NCI-H187 (cell line): ENCODE data around the gene CPVL.
"Not testable (repeated sequence)": the region's sequence is repeated elsewhere in the genome, so short reads cannot be mapped to it uniquely, and the experiment has no call there.

Experiments used
- DNase-seq, 2 experiments: peaks; one replicate each; lab custom pipeline; 2025; lab: John Stamatoyannopoulos, UW

The CPVL gene

DNA sequence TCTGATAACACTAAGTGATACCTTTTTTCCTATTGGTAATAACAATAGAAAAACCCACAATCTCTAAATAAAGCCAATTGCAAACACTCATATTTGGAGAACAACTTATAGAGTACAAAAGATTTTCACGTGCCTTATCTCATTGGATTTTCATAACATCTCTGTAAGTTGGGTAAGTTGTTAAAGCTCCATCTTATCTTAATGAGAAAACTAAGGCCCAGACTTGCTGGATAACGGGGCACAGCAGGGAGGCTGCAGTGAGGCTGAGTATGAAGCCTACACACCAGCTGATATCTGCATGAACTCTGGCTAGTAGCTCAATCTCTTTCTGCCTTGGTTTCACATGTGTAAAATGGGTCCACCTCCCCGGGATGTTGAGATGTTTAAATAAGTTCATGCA, 26.8 kb downstream of the CPVL start:
- DNase-seq, result no peak

DNA sequence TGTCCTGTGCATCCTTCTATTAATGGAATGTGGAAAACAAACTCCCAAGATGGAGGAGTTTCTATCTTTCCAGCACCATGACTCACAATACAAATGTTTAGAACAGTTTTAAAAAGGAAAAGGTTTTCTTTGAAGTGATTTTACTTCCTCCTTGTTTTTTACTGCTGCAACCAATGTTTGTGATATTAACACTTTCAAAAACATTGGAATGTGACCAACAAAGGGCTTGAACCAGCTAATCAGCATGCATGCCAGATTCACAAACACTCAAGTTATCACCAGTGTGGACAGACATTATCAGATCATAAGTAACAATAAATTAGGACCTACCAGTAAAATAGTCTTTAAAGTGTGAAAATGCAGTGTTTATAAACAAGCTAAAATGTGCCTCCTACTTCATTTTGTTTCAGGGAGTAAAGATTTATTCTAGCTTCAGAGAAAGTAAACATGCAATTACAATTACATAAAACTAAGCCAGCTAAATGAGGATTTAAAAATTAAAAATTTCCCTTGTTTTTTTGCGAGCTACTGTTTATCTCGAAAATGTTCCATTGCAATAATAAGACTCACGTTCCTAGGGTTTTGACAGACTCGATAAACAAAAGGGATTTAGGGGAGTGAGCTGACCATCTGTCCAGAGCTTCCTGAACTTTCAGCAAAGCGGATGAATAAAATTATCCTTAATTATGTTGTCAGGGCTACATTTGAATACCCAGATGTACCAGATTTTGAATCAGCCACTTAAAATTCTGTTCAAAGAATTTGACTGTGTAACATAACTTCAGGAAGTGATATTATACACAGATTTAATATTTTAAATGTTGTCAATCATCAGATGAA, 29.8 kb downstream of the CPVL start:
- no peak for DNase-seq

DNA sequence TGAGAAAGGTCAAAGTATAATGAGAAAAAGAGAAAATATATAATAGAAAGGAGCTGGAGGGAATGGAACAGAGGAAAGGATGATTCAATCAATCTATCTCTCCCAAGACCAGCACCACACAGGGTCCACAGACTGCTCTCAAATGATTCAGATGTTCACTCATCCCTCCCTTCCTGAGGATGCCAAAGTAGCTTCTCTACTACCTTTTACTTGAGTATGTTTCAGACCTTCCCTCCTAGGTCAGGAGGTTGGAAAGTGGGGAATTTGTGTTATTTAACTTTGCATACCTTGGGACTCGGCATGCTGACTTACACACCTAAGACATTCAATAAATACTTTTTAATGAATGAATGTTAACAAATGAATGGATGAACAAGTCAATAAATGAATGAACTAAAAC, 30.6 kb downstream of the CPVL start:
- DNase-seq, result no peak

DNA sequence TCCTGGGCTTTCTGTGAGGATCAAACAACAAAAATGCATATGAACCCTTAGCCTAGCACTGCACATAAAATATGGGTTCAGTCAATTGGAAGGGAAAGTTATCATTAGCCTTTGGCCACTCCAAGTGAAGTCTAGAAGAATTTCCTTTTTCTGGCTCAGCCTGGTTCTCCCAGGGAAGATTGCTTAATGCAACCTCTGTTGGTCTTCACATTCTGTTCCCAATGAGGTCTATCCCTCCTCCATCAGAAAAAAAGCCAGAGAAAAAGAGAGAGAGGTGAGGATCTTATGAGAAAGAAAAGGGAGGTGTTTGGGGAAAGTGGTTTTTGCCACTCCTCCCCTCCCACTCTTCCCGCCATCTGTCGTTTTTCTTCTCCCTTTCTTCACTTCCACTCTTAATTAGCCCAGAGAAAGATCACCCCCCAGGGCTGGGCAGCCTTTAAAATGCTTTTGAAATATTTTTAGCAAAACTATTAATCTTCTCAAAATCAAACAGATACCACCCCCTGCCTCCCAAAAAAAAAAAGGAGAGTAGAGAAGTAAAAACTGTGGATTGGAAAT, 31.1 kb downstream of the CPVL start:
- DNase-seq, result no peak

DNA sequence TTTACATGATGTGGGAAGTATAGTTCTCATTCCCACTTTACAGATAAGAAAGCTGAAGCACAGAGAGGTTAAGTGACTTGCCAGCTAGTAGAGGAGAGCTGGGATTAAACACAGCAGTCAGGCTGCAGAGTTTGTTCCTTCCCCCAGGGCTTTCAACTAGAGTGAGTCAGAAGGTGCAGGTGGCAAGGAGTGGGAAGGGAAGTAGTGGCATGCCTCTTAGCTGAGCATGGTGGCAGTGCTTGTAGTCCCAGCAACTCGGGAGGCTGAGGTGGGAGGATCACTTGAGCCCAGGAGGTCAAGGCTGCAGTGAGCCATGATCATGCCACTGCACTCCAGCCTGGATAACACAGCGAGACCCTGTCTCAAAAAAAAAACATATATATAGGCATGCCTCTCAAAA, 32.1 kb downstream of the CPVL start:
- not testable (repeated sequence) for DNase-seq

DNA sequence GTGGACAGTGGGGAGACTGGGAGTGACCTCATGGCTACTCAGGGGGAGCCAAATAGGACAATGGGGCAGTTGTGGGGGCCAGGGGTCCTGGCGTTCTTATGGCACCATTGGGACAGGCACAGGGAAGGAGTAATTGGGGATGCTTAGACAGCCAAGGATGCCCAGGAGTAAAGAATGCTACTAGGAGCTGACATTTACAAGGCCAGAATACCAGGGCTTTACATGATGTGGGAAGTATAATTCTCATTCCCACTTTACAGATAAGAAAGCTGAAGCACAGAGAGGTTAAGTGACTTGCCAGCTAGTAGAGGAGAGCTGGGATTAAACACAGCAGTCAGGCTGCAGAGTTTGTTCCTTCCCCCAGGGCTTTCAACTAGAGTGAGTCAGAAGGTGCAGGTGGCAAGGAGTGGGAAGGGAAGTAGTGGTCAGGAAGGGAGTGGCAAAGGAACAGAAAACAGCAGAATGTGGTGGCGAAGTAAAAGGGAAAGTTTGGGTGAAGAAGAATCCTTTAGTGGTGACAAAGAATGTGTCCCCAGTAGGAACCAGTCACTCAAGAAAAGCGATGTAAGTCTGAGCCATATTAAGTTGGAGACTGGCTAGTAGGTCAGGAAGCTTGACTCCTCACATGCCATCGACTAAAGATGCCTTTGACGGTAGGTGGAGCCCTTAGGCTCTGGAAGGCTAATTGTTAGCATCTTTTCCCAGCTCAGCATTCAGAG, 32.8 kb downstream of the CPVL start:
- no peak for DNase-seq

DNA sequence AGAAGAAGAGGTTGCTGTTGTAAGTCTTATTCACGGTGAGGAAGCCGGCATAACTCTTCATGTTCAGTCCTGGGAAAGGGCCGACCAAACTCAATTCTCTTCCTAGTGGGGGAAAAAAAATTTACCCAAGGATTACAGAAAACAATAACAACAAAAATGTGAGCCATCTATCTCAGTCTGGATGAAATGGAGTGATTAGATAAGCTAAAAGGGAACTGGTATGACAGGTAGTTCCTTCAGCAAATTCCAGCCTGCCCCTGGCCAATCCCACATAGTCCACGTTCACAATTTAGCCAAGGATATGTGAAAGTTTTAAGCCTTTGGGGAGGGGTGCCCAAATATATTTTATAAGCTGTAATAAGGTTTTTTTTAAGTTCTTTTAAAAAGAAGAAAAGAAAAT, 33.6 kb downstream of the CPVL start:
- no peak for DNase-seq

DNA sequence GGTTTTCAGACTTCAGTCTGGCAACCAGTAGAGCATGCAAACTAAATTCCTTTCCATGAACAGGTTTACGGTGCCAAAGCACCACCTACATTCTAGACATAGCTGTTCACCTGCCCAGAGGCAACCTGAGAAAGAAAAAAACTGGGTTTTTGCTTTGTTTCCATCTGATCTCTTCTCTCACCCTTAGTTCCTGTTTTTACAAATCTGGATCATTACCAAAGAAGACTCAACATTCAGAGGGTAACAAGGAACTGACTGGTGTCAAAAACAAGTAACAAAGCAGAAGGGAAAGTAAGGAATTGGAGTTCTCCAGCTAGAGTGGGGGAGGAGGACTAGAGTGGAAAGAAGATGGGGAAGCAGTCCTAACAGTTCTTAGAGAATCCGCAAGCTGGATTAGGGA, 36.4 kb downstream of the CPVL start:
- no peak for DNase-seq

DNA sequence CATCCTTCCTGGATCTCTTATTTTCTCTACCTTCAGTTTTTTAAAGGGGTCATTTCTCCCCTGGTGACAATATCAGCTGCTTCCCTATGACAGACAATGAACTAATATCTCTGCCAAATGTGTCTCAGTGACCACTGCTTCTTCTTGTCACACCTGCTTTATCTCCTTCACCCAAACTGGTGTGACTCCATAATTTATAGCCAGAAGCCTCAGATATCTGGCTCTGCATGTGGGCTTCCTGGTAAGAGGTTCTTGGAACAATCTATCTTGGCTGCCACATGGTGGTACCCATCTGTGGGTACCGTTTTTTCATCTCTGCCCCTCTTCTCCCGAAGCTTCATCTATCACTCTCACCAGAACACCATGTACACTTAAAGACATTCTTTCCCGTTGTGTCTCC, 37.0 kb downstream of the CPVL start:
- DNase-seq, result no peak

DNA sequence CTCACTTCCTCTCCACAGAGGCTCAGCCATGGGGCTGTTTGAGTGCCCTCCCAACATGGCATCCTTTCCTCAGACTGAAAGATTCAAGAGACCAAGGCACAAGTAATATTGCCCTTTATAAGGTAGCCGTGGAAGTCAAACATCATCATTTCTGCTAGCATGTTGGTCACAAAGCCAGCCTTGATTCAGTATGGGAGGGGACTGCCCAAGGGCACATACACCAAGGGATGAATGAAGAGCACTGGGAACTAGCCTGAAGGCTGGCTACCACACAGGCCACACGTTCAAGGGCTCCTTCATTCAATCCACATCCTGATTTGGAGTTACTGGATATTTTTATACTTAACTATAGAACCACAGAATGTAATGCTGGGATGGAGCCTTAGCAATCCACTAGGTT, 39.3 kb downstream of the CPVL start:
- DNase-seq, result no peak

DNA sequence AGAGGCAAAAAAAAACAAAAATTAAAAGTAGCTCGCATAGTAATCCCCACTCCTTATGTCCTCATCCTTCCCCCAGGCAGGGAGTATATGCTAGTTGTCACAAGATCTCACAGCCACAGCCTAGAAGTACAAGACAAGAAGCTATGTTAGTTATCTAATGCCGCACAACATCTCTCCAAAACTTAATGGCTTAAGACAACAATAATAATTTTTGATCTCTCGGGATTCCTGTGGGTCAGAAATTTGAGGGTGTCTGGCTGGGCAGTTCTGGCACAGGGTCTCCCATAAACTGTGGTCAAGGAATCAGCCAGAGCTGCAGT, 39.7 kb downstream of the CPVL start:
- no peak for DNase-seq

DNA sequence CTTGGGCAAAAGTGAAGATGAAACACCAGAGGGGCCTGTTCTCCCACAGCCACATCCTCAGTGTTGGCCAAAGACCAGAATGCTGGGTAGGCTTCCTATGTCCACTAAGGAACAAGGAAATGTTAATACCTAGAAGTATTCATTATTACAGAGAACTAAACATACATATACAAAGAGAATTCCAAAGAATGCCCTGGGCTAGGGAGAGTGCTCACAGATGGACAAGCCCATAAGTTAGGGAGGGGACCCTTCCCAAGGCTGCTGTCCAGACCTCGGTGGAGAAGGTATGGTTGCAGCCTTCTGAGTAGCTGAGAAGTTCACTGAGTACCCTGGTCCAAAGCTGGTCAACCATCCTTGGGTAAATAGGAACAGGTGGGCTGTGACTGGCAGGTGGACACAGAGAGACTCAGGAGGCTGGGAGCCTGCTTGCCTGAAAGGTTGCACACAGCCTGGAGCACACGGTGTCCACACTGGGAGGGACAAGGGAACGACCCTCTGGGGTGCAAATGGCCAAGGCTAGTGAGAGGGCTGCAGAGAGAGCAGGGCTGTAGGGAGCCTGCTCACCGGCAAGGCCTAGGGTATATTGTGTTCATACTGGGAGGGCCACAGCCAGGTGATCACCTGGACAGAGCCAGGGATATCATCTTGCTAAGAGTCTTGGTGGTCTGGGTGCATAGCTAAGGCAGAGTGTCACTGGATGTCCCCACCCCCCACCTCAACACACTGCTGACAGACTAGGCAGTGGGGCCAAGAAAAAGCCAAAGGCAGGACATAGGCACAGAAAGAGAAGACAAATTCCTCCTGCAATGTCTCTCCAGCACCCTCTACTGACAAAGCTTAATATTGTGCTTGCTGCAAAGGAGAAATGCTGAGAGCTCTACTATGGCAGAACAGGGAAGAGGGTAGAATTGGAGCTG, 40.3 kb downstream of the CPVL start:
- DNase-seq, result peak; percentile 1 to 20

DNA sequence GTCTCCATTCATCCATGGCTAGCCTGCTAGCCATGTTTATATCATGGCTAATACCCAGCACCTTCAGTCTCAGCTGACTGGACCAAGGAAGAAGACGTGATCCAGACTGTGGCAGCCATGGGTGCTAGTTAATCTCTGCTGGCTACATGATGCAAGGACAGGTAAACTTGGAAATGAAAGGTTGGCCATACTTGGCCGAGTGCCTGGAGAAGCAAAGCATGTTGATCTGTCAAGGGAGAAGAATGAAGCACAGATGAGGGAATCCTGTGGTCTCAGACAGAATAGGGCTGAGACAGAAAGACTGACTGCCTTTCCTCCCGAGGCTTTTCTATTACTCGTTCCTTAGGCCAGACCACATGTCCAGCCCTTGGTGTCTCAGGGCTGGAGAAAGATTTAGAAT, 41.1 kb downstream of the CPVL start:
- DNase-seq, result no peak

DNA sequence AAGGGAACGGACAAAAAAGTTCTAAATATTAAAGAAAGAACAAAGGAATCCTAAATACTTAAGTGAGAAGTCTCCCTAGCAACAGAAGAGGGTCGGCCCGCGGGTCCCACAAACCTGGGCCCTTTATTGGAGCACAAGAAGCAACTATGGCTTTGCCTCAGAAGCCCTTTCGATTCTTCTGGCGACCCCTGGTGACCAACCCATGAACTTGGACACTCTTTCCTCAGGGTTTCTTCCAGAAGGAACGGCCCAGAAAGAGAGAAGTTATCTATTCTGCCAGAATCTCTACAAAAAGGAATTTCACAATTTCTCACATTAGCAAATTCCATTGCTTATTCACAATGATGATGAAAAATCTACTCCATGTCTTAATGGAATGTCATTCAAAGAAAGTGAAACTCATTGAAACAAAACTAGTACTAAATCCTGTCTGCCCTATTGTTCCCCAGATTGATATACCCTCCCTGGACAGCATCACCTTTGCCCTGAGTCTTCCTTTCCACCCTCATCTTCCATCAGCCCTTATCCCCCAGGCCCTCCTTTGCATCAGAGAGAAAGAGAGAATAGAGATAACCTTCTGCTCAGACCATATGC, 43.7 kb downstream of the CPVL start:
- peak in 1 of 2 experiments; percentile 14 for DNase-seq

DNA sequence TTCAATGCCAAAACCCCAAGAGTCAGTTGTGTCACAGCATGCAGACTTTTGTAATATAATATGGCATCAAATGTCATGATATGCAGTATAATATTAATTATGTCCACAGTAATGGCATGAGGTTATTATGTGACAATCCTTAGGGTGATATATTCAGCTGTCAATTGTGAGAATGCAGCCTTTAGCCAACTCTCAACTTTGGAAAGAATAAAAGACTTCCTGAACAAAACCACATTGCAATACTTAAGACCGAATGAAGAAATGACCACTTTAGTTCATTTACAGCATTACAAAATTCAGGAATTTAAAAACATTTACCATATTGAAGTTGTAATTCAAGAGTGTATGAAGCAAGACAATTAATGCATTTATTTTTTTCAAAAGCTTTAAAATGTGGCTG, 45.4 kb downstream of the CPVL start:
- DNase-seq, result no peak

DNA sequence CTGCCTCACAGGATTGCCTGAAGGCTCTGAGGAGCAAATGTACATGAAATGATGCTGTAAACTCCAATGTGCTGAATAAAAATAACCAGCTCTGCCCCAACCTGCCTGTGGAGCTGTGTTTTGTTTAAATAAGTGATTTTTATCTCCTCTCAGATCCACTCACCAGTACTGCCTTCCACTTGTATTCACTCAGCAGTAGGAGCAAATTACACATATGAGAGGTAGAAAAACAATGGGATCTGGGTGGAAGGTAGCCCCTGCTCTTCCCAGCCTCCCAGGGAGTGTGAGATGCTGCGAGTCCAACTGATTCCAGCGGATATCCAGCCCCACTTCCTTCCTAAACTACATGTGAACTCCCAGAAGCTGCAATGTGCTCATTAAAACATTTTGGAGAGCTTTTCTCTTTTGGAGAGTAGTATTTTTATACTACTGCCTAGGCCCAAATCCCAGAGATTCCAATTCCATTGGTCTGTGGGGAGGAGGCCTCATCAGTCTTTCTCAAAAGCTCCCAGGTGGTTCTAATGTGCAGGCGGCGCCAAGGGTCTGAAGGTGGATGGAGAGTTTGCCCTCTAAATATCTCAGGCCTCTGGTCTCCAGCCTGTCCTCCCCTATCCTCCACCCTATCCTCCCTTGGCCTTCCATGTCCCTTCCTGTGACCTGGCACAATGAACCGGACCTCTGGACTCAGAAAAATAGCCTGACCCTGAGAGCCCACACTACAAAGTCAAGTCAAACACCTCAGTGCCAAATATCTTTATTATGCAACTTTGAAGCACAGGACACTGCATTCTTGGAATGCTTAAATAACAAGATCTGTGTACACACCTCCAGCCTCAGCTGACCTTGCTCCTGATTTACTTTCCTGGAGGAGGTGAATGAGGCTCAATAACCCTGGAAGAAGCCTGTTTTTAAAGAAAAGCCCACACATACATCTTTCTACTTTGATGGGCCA, 46.2 kb downstream of the CPVL start:
- DNase-seq, result no peak

DNA sequence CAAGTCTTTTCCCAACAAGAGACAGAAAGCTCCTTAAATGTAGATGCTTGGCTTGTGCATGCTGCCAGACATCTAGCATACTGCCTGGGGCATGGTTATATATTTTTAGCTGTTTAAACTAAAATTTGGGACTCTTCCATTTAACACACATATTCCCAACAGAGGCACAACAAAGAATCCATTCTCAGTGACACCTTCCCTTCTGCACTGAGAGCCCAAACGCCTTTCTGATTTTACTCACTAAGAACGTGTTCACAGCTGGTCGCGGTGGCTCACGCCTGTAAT, 49.9 kb downstream of the CPVL start:
- DNase-seq, result no peak

DNA sequence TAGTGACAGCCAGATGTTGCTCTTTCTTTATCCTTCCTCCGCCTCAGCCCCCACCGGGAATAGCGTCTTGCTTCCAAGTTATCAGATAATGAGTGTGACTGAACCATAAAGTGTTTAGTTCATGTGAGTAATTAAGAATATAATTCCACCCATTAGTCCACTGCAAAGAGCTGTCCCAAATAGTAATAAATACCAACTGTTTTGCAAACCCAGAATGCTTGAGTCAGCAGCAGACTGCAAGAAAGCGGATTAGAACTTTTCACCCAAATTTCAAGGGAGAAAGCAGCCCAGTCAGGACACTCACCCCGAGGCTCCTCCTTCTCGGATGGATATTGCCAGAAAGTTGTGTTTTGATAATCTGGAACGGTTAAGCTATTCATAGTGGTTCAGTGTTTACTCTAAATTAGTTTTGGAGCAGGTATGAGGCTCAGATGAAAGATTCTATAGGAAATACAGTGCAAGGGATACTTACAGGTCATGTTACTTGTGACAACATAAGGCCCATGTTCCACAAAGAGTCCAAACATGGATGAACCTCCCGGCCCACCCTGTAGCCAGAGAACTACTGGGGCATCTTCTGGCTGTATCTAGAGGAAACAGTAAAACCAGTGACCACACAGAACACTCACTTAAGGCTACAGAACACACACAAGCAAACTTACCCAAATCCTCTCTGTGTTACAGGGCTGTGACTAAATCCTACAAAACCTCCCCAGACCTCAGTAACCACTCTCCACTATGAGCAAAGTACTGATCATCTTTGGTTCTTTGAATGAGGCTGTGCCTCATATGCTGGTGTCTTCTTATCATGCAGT, 50.5 kb downstream of the CPVL start:
- no peak for DNase-seq

DNA sequence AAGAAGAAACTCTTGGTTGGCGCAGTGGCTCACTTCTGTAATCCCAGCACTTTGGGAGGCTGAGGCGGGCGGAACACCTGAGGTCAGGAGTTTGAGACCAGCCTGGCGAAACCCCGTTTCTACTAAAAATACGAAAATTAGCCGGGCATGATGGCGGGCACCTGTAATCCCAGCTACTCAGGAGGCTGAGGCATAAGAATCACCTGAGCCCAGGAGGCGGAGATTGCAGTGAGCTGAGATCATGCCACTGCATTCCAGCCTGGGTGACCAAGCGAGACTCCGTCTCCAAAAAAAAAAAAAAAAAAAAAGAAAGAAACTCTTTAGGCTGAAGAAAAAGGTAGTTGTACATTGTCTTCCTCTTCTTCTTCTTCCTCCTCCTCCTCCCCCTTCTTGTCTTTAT, 53.2 kb downstream of the CPVL start:
- not testable (repeated sequence) for DNase-seq

DNA sequence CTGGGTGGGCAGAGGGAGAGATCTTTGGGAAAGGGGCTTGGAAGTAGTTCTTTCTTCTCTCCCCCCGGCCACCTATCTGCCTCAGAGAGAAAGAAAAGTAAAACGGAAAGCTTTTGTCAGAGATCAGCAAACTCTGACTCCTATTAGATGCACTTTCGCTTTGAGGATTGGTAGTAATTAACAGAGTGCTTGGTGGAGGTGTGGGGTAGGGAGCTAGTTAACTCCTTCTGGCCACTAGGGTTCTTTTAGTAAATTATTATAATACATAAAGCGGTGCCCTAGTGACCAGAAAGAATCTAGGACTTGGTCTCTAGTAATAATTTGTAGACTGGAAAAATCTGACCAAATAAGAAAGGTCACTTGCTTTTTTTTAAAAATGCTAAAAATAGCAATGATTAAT, 54.6 kb downstream of the CPVL start:
- no peak for DNase-seq
